Choroid plexus epithelial cell (primary cell): ENCODE results near the gene GPR31.
"Not testable (repeated sequence)": the region's sequence is repeated elsewhere in the genome, so short reads cannot be mapped to it uniquely, and the experiment has no call there.

Source experiments
- DNase-seq: peaks from one replicate; pipeline ENCODE4 v3.0.0-alpha.2; 2010; ENCODE audit warnings: low read depth
- H3K4me3 ChIP-seq: 2 replicates; pipeline ENCODE4 v1.5.1; 2011; ENCODE audit warnings: low read depth, mild to moderate bottlenecking, control low read depth, low read length, moderate library complexity
- TF ChIP-seq, protein P1 (sequence below): conservative IDR thresholded peaks from 2 replicates; pipeline ENCODE4 v1.5.1; 2011; ENCODE audit warnings: low read depth, mild to moderate bottlenecking, control low read depth, inconsistent platforms, low read length, moderate library complexity

The GPR31 gene, protein sequence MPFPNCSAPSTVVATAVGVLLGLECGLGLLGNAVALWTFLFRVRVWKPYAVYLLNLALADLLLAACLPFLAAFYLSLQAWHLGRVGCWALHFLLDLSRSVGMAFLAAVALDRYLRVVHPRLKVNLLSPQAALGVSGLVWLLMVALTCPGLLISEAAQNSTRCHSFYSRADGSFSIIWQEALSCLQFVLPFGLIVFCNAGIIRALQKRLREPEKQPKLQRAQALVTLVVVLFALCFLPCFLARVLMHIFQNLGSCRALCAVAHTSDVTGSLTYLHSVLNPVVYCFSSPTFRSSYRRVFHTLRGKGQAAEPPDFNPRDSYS

DNA sequence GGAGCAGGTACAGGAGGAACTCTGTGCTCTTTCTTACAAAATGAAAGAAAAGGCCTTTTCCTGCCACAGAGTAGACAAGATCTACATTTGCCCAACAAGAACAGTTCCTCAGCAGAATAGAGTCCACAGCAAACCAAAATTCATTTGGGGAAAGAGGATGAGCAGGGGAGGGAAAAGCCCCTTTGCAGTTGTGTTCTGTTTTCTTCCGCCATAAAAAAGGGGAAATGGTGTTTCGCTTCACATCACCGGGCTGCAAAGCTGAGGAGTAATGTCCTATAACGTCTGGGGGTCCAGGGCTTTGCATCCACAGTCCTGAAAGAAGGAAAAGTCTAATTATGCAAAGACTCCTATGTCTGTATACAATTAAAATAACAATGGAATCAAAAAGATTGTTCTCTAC lies at the start of gene GPR31:
Gene GPR31, minus strand, starts transcription at position 118 of the 400 bp plus-strand sequence. CDS start 149 bp downstream, outside the sequence.
- TF ChIP-seq, protein P1, sequence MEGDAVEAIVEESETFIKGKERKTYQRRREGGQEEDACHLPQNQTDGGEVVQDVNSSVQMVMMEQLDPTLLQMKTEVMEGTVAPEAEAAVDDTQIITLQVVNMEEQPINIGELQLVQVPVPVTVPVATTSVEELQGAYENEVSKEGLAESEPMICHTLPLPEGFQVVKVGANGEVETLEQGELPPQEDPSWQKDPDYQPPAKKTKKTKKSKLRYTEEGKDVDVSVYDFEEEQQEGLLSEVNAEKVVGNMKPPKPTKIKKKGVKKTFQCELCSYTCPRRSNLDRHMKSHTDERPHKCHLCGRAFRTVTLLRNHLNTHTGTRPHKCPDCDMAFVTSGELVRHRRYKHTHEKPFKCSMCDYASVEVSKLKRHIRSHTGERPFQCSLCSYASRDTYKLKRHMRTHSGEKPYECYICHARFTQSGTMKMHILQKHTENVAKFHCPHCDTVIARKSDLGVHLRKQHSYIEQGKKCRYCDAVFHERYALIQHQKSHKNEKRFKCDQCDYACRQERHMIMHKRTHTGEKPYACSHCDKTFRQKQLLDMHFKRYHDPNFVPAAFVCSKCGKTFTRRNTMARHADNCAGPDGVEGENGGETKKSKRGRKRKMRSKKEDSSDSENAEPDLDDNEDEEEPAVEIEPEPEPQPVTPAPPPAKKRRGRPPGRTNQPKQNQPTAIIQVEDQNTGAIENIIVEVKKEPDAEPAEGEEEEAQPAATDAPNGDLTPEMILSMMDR, result no peak
- no peak for DNase-seq
- H3K4me3 ChIP-seq, result no peak within 1 kb of the TSS

DNA sequence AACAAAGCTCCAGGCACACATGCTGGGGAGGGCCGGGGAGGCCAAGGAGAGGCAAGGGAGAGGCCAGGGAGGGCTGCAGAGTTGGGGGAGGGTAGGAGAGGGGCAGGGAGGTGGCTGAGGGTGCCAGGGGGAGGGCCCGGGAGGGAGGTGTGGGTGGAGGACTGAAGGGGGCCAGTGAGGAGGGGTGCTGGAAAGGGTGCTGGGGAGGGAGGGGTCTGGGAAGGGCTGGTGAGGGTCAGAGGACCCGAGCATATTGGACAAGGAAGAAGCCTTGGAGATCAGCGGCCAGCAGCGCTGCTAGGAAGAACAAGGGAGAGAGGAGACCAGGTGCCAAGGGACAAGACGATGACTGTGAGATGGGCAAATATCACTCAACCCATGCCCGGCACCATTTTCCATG lies 49.7 kb upstream of the GPR31 start:
- DNase-seq, result no peak

DNA sequence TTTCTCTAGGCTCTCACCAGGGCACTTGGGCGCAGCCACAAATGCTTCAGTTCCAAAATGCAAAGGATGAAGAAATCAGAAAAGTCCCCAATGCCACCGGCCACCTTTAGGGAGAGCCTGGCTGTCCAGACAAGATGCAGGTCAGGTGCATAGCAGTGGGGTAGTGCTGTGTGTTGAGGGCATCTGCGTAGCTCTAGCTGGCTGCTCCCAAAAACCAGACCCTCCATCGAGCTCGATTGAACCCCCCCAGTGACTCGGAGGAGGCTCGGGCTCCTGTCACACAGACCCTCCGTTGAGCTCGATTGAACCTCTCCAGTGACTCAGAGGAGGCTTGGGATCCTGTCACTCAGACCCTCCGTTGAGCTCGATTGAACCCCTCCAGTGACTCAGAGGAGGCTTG lies 47.5 kb upstream of the GPR31 start:
- not testable (repeated sequence) for DNase-seq, H3K4me3 ChIP-seq

More for the DNA sequence above, 49.7 kb upstream of the GPR31 start:
- no peak overlapping the region for H3K4me3 ChIP-seq
- TF ChIP-seq, protein P1, result no peak

DNA sequence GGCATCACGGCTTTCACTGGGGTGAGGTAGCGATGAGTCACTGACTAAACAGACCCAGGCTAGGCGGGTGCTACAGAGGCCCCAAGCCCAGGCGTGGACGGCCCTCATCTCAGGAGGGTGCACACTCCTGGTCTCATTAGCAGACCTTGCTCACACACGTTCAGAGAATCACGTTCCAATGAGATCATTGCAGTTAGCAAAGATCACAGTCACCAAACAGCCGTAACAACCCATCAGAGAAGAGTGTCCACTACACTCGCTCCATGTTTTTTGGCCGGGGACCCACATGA lies 46.2 kb upstream of the GPR31 start:
- not testable (repeated sequence) for DNase-seq, H3K4me3 ChIP-seq

DNA sequence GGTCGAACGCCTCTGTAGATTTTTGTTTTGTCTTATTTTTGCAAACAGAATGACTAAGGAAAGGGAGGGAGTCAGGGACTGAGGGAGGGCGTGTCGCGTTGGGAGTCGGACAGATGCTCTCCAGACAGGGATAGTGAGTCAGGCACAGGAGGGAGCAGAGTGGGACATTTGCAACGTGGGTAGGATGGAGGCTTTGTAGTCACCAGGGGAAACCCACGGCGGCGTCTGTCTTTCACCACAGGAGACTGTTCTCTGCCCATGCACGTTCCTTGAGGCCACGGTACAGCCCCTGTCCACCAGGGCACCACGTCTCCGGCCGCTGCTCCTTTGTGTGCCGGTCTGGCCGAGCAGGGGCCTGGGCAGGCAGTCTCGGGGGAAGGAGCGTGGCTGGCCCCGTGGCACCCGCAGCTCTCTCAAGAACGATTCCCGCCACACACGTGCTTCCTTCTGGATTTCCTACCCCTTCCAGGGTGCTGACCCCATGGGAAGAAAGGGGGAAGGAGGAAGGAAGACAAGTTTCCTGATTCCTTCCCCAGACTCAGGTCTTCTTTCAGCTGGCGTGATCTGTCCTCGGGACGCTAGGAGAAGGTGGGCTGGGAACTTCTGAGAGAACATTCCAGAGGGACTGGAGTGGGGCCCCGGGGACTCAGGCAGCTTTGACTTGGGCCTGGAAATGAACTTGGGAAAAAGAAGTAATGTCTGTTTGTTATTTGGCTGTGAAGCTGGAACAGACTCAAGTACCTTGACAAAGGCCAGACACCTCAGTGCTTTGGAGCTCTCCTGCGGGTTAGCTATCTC lies 45.7 kb upstream of the GPR31 start:
- DNase-seq, result not testable (repeated sequence)

DNA sequence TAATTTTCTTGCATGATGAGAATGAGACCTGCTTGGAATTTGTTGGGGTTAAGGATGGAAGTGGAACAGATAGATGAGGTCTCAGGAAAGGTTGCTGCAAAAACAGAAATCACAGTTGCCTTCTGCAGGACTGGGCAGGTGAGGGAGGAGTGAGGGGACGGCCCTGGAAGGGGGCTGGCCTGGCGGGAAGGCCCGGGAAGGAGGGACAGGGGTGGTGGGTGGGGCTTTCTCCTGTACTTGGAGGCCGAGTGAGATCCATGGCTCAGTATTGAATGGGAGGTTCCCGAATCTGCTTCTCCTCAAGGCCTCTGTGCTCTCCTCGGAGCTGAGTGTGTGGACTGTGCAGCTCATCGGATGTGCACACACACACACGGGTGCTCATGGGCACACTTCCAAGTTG lies 44.8 kb upstream of the GPR31 start:
- H3K4me3 ChIP-seq, DNase-seq: not testable (repeated sequence)

More for the DNA sequence above, 45.7 kb upstream of the GPR31 start:
- not testable (repeated sequence) for H3K4me3 ChIP-seq

DNA sequence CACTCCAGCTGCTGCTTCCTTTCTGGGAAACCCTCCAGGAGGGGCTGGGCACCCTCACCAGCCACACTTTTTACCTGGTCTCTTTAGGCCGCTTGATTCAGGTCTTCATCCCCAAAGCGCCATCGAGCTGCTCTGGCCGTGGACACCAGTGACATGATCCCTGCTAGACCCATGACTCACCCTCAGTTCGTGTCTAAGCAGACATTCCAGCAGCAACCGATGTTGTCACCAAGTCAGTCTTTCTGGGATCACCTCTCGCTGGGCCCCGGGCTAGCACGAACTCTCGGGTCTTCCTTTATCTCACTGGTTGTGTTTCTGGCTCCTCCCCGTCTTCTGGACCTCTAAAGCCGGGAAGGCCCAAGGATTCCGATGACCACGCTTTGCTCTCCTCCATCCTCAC lies 43.0 kb upstream of the GPR31 start:
- DNase-seq, result no peak
- H3K4me3 ChIP-seq, result no peak overlapping the region
- TF ChIP-seq, protein P1, result no peak

DNA sequence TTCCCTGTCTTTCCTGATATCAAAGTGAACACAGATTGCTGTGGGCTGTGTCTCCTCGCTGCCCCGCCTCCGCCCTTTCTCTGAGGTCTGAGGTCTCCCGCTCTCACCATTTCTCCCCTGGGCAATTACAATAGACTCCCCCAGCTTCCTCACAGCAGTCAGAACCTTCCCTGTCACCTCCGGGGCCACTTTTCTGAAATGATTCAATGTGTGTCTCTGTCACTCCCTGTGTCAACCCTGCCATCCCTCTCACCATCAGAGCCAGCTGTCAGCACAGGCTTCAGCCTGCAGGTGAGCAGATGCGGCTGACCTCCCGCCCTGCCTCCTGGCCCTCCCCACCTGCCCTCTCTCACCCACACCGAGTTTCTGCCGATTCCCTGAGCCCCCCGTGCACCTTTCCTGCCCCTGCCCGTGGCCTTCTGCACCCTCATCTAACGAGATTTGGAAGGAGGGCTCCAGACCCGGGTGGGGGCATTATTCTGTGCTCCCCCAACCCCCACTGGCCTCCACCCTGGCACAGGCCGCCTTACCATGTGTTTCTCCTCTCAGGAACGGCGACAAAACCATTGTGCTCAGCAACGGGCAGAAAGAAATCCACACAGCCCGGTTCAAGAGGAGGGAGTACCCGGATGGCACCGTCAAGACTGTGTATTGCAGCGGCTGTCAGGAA lies 38.3 kb upstream of the GPR31 start:
- not testable (repeated sequence) for DNase-seq, H3K4me3 ChIP-seq

DNA sequence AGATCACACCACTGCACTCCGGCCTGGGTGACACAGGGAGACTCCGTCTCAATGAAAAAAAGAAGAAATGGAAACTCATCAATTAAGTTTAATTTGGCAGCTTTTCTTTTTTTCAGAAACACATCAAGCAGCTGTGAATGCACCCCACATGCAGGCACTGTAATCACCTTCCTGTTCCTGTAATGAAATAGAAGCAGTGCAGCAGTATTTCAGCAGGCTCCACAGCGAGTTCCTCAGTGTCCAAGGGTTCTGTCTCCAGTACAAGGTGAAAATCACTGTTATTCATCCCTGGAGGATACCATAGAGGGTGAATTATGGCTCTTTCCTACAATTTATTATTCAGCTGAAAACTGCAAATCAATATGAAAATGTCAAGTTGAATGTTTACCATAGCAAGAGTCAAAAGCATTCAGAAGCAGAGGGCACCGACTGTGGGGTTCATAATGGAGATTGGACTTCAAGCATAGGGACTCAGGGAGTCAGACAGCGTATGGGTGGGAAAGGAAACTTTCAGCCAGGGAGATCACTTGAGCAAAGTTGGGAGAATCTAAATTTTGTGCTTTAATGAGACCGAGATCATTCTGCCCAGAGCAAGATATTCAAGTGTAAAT lies 35.8 kb upstream of the GPR31 start:
- DNase-seq, H3K4me3 ChIP-seq: not testable (repeated sequence)

DNA sequence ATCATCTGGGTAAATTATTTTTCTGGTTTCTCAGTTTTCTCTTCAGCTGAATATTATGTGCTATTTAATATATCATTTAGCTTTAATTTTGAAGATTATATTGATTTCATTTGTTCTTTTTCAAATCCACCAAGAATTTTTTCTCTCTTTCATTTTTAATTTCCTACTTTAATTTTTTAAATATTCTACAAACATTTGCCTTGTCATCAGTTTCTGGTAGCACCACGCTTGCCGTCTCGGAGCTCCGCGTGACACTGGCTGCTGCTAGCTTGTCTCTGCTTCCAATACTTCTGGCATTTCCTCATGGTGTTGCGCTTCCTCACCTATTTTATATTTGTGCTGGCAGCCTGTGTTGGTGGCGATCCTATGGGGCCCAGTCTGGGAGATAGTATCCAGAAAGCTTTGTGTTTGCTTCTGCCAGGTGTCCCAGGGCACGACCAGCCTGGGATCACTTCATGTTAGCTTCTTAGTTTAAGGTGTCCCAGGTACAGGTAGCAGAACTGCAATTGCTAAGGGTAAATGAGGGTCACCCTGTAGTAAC lies 33.3 kb upstream of the GPR31 start:
- not testable (repeated sequence) for H3K4me3 ChIP-seq, DNase-seq

DNA sequence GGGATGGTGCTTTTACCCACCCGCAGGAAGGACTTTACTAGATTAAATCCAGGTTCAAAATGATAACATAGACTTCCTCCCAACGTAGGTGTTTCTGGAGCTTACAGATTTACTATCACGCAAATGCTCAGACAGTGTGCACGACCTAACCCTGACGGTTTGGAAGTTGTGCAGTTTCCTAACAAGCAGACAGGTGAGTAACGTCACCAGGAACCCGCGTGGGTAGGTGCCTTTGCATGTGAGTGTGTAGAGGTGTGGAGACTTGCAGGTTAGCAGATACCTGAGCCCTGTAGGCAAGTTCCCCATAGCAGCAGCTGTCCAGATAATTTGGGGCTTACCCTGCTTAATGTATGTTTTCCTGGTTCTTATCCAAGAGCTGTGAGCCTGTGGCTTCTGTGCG lies 29.5 kb upstream of the GPR31 start:
- not testable (repeated sequence) for H3K4me3 ChIP-seq, DNase-seq

DNA sequence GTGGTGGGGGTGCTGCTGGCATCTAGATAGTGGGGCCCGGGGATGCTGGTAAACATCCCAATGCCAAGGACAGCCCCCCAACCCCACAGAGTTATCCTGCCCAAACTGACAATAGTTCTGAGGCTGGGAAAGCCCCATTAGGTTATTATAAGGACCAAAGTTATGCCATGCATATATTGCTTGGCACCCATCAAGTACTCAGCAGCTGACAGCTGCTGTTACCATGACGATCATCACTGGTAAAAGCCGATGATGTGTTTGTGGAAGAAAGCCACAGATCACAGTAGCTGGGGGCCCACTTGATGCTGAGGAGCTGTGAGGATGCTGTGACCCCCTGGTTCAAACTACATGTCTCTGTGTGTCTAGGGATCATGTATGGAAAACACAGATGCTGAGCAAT lies 27.3 kb upstream of the GPR31 start:
- not testable (repeated sequence) for H3K4me3 ChIP-seq, DNase-seq
